ENCODE data around the gene ZSWIM4. TPM values are rescaled to one million over a fixed set of nuclear protein-coding genes. Genes with fewer than 3 reads are reported as not detected.
"Not testable (repeated sequence)": the region's sequence is repeated elsewhere in the genome, so short reads cannot be mapped to it uniquely, and the experiment has no call there.

Gene ZSWIM4
- total and polyA plus RNA-seq, 7 donors, result 0.77 to 7.8 (median 3.7) TPM

DNA sequence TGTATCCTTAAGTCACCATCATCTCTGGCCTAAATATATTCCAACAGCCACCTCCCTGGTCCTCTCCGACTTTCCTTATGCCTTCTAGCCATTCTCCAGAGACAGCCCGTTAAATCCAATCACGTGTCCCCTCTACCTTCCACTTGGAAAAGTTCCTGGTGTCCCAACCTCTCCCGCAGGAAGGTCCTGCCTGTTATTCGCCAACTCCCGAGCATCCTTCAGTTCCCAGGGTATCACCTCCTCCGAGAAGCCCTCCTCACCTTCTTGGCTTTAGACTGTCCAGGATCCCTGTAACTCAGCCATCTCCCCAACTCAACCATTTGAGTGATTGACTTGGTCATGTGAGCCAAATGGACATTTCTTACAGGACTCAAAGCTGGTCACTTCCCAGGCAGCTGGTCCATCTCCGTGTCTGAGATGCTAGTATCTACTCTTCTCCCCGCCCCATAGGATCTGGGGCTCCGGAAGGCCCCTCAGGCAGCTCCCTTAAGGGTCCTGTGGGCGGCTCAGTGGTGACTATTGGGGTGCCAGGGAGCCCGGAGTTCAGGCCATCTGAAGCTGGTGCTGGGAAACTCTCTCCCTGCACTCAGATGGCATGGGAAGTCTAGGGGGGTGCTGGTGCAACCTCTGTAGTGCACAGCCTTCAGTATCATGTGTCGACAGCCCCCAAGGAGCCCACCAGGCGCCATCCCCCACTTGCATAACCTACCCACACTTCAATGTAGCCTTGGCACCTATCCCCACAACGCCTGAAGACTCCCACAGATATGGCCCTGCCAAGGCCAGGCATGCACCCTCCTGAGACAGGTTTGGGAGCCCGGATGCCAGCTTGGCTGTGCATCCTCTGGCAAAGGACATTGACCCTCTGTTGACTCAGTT, 53.8 kb downstream of the ZSWIM4 start:
- no peak for ATAC-seq
- Histone ChIP-seq H3K27me3 (ENCODE audit: insufficient read depth in 3 of 3, low read length in 2 of 3) (no peaks in the 10 kb centered on the region), H3K9me3 (no peaks in the 10 kb centered on the region), H3K36me3 (ENCODE audit: insufficient read depth in 1 of 2, low read depth in 1 of 2) (no peaks in the 10 kb centered on the region), H3K4me1 (peaks cover 51% of the 10 kb centered on the region), H3K27ac (peak overlapping the region; percentile 97), H3K4me3 (no peak overlapping the region)
- DNase-seq, result no peak
- TF ChIP-seq, protein P1, sequence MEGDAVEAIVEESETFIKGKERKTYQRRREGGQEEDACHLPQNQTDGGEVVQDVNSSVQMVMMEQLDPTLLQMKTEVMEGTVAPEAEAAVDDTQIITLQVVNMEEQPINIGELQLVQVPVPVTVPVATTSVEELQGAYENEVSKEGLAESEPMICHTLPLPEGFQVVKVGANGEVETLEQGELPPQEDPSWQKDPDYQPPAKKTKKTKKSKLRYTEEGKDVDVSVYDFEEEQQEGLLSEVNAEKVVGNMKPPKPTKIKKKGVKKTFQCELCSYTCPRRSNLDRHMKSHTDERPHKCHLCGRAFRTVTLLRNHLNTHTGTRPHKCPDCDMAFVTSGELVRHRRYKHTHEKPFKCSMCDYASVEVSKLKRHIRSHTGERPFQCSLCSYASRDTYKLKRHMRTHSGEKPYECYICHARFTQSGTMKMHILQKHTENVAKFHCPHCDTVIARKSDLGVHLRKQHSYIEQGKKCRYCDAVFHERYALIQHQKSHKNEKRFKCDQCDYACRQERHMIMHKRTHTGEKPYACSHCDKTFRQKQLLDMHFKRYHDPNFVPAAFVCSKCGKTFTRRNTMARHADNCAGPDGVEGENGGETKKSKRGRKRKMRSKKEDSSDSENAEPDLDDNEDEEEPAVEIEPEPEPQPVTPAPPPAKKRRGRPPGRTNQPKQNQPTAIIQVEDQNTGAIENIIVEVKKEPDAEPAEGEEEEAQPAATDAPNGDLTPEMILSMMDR (IDR thresholded peaks at IDR 0.05), result no peak
- 58 to 65% (median 58%) methylated on average over 16 of the region's 16 CpGs for WGBS, 3 donors
- intact Hi-C loops (cut with DNase I), result no loop called here

DNA sequence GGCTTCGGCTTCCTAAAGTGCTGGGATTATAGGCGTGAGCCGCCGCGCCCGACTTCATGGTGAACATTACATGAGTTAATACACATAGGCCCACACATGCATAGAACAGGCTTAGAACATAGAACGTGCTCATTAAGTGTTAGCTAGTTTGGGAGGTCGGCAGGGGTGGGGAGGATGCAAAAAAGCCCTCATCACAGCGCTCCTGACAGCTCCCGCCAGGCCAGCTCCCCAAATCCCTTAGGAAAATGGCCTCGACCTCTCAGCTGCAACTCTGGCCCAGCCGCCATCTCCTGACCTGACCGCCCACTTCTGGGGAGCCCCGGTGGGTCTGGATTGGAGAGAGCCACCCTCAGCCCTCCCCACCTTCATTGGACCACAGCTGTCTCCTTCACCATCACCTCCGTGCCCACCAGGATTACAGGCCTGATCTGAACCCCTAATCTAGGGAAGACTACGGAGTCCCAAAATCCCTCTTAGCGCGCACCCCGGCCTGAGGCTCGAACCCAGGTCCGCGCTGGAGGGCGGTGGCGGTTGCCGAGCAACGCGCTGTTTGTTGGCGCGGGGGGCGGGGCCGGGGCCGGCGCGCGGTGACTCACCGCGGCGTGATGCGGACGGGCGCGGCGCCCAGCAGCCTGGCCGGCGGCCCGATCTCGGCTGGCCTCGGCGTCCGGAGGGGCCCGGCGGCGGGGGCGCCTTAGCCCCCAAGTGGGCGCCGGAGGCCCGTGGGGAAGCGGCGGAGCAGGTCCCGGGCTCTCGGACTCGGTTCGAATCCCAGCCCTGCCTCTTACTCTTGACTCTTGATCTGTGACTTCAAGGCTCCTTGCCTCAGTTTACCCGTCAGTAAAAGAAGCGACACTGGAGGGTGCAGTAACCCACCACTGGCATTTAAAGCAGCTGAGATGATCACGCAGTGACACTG, 55.0 kb downstream of the ZSWIM4 start:
- Histone ChIP-seq H3K9me3 (no peaks in the 10 kb centered on the region), H3K36me3 (ENCODE audit: insufficient read depth in 1 of 2, low read depth in 1 of 2) (no peaks in the 10 kb centered on the region), H3K27me3 (ENCODE audit: insufficient read depth in 3 of 3, low read length in 2 of 3) (no peaks in the 10 kb centered on the region), H3K27ac (peak overlapping the region; percentile 97), H3K4me1 (peaks cover 49% of the 10 kb centered on the region), H3K4me3 (peak overlapping the region; percentile 60)
- TF ChIP-seq, protein P1 (IDR thresholded peaks at IDR 0.05), result no peak
- ATAC-seq (peak; percentile 51 to 62 (median 54)), DNase-seq (peak; percentile 87 to 93)
- WGBS, 3 donors, result 11 to 14% (median 12%) methylated on average over 58 to 66 of the region's 66 CpGs
- intact Hi-C loops (cut with DNase I), result no loop called here

DNA sequence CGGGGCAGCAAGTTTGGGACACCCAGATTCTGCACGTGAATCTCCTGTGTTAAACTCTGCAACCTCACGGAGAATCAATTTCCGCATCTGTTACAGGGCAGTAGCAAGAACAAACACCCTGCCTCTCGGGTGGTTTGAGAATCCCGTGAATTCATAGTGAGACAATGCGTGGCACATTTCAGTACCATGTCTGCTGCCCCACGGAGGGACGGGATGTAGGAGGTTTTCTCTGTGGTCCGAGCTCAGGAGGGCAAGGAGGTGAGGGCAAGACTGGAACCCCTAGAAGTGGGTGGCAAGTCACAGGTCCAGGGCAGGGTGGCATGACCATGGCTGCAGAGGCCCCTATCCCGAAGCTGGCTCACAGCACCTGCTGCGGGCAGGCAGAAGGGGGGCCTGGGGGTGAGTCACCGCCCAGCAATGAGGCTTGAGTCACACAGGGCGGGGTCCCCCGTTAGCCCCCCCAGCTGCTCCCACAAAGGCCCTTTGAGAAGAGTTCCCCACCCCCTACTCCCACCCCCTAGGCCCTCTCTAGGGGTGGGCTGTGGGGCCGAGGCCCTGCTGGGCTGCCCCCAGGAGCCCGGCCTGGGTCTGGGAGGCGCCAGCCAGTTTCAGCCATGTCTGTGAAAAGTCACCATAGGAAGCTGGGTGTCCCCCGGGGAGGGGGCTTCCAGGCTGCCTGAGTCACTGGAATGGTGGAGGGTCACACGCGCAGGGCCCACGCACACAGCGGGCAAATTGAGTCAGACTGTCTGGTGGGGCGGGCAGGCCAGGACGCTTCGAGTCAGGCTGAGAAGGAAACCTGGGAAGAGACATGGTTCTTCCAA, 55.9 kb downstream of the ZSWIM4 start:
- WGBS, 3 donors, result 33 to 39% (median 35%) methylated on average over 25 to 26 of the region's 26 CpGs
- Histone ChIP-seq H3K27me3 (ENCODE audit: insufficient read depth in 3 of 3, low read length in 2 of 3) (no peaks in the 10 kb centered on the region), H3K36me3 (ENCODE audit: insufficient read depth in 1 of 2, low read depth in 1 of 2) (no peaks in the 10 kb centered on the region), H3K4me1 (peaks cover 48% of the 10 kb centered on the region), H3K9me3 (no peaks in the 10 kb centered on the region), H3K4me3 (peak overlapping the region; percentile 60), H3K27ac (peak overlapping the region; percentile 97)
- TF ChIP-seq, protein P1 (IDR thresholded peaks at IDR 0.05), result no peak
- peak; percentile 92 to 95 for DNase-seq
- peak; percentile 77 to 80 (median 80) for ATAC-seq
- intact Hi-C loops (cut with DNase I), result no loop called here

DNA sequence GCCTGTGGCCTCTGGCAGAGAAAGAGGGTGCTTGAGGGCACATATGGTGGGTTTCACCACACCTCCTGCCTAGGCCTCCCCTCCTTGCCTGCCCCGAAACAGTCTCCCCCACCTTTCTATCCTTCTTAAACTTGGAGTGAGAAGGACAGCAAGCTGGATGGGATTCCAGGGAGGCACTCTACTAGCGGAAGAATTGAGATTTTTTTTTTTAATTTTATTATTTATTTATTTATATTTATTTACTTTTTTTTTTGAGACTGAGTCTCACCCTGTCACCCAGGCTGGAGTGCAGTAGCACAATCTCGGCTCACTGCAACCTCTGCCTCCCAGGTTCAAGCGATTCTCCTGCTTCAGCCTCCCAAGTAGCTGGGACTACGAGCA, 56.5 kb downstream of the ZSWIM4 start:
- Histone ChIP-seq H3K27ac (peak overlapping the region; percentile 97), H3K4me1 (peaks cover 42% of the 10 kb centered on the region)
- ATAC-seq; DNase-seq; H3K36me3 ChIP-seq (ENCODE audit: insufficient read depth in 1 of 2, low read depth in 1 of 2); H3K4me3 ChIP-seq; H3K27me3 ChIP-seq (ENCODE audit: insufficient read depth in 3 of 3, low read length in 2 of 3); H3K9me3 ChIP-seq; intact Hi-C loops (cut with DNase I): not testable (repeated sequence)
- WGBS, 3 donors, result 76 to 85% (median 77%) methylated on average over 5 of the region's 5 CpGs

DNA sequence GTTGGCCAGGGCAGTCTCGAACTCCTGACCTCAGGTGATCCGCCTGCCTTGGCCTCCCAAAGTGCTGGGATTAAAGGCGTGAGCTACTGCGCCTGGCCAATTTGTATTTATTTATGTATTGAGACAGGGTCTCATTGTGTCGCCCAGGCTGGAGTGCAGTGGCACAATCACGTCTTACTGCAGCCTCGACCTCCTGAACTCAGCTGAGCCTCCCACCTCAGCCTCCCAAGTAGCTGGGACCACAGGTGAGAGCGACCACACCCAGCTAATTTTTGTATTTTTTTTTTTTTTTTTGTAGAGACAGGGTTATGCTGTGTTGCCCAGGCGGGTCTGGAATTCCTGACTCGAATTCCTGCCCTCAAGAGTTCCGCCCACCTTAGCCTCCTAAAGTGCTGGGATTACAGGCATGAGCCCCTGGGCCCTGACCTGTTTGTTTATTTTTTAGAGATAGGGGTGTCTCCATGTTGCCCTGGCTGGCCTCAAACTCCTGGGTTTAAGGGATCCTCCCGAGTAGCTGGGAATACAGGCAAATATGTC, 57.0 kb downstream of the ZSWIM4 start:
- H3K27me3 ChIP-seq (ENCODE audit: insufficient read depth in 3 of 3, low read length in 2 of 3); H3K9me3 ChIP-seq; DNase-seq; H3K4me3 ChIP-seq; ATAC-seq; H3K36me3 ChIP-seq (ENCODE audit: insufficient read depth in 1 of 2, low read depth in 1 of 2); intact Hi-C loops (cut with DNase I): not testable (repeated sequence)
- peaks cover 38% of the 10 kb centered on the region for H3K4me1 ChIP-seq
- peak overlapping the region; percentile 97 for H3K27ac ChIP-seq
- WGBS, 3 donors, result 88 to 90% (median 90%) methylated on average over 12 of the region's 12 CpGs
